GM12878 (cell line): ENCODE results near the gene GOSR2. TPM values are rescaled to one million over a fixed set of nuclear protein-coding genes. Genes with fewer than 3 reads are reported as not detected.

Experiments
- CBX5 ChIP-seq: sonication (generic); IDR thresholded peaks from 2 replicates; pipeline ENCODE4 v1.6.1; 2016; ENCODE audit warnings: low read depth, moderate library complexity, mild to moderate bottlenecking, inconsistent platforms
- CREM ChIP-seq: IDR thresholded peaks from 2 replicates; pipeline ENCODE4 v1.6.1; 2014; ENCODE audit warnings: antibody characterized with exemption, low read depth
- ETV6 ChIP-seq, 2 experiments: fragments of 450-650 bp in 1 of 2; IDR thresholded peaks in 1 of 2; conservative IDR thresholded peaks in 1 of 2; 2 replicates each; pipeline ENCODE4 v1.6.1; 2014; ENCODE audit warnings: antibody characterized with exemption in 1 of 2, borderline replicate concordance in 1 of 2, low read depth in 1 of 2, mild to moderate bottlenecking in 1 of 2, moderate library complexity in 1 of 2
- GATAD2B ChIP-seq: fragments of 450-650 bp; conservative IDR thresholded peaks from 2 replicates; pipeline ENCODE4 v1.6.1; 2017; ENCODE audit warnings: low read depth, mild to moderate bottlenecking, moderate library complexity
- JUND ChIP-seq: IDR thresholded peaks from 2 replicates; pipeline ENCODE4 v1.6.1; 2012; ENCODE audit warnings: low read depth, mild to moderate bottlenecking, low read length, improper control_type of control experiment, moderate library complexity
- LARP7 ChIP-seq: fragments of 450-650 bp; IDR thresholded peaks from 2 replicates; pipeline ENCODE4 v1.6.1; 2017; ENCODE audit warnings: mild to moderate bottlenecking
- MTA2 ChIP-seq: fragments of 450-650 bp; IDR thresholded peaks from 2 replicates; pipeline ENCODE4 v1.6.1; 2016; ENCODE audit warnings: low read depth, mild to moderate bottlenecking, moderate library complexity
- PAX8 ChIP-seq: fragments of 450-650 bp; IDR thresholded peaks from 2 replicates; pipeline ENCODE4 v1.6.1; 2017; ENCODE audit warnings: mild to moderate bottlenecking, moderate library complexity
- PRDM15 ChIP-seq: fragments of 450-650 bp; formaldehyde crosslinking; IDR thresholded peaks from 2 replicates; pipeline ENCODE4 v1.4.0; 2020; ENCODE audit warnings: mild to moderate bottlenecking, moderate library complexity
- RB1 ChIP-seq: fragments of 450-650 bp; formaldehyde crosslinking; IDR thresholded peaks from 2 replicates; pipeline ENCODE4 v1.6.1; 2017; ENCODE audit warnings: mild to moderate bottlenecking, borderline replicate concordance
- RBBP5 ChIP-seq: fragments of 200-600 bp; sonication (generic); conservative IDR thresholded peaks from 2 replicates; pipeline ENCODE4 v1.6.1; 2016
- SP1 ChIP-seq: IDR thresholded peaks from one replicate; pipeline ENCODE4 v1.6.1; 2011; ENCODE audit warnings: low read depth, low read length
- polyA plus RNA-seq, 11 experiments: library from polyadenylated mRNA; depleted of rRNA in 4 of 11; unstranded in 6 of 11; stranded (reverse) in 5 of 11; fragments of >200 nt; fragmentation: Nextera tagmentation in 4 of 11; fragmentation: Illumina TruSeq in 1 of 11; extraction: Ambion mirVana in 4 of 11; extraction: Trizol in 1 of 11; gene quantifications; 1 replicate in 1 of 11; 2 replicates in 10 of 11; pipeline versions ENCODE4 v1.2.1 to v1.2.3, GENCODE V29; 2011 to 2016; ENCODE audit warnings: inconsistent platforms in 2 of 11, missing spikeins in 2 of 11, low read depth in 1 of 11
- total RNA-seq, 4 experiments: library from RNA; depleted of rRNA in 3 of 4; stranded (reverse); fragments of >200 nt in 3 of 4; fragmentation: Illumina TruSeq in 1 of 4; extraction: Trizol in 1 of 4; gene quantifications; 2 replicates each; pipeline versions ENCODE4 v1.2.1 to v1.2.3, GENCODE V29; 2013 to 2021

GOSR2 gene
- total and polyA plus RNA-seq, 10 of the 15 experiments (the other 5 are each of a cell fraction or from before 2014, with no cell fraction given) = 30.1 to 64.5 (median 47.0) TPM

GRCh38 chr17:46974086-46974485, 51.1 kb downstream of the GOSR2 start (continued):
- no peak for TF ChIP-seq PRDM15 (CRISPR knock-in tag)
- no peak for TF ChIP-seq JUND
- no peak for TF ChIP-seq CREM
- TF ChIP-seq MTA2 = no peak
- TF ChIP-seq SP1 = no peak
- TF ChIP-seq GATAD2B = no peak
- no peak for TF ChIP-seq PAX8
- TF ChIP-seq RB1 = no peak
- no peak for TF ChIP-seq LARP7
- no peak for TF ChIP-seq CBX5
- no peak for TF ChIP-seq ETV6 (conservative IDR thresholded peaks at IDR 0.05 in 1 of 2, IDR thresholded peaks at IDR 0.05 in 1 of 2; ENCODE audit: borderline replicate concordance in 1 of 2, low read depth in 1 of 2)
- no peak for TF ChIP-seq RBBP5
